ENCODE data around the gene LRRC15.

DNA sequence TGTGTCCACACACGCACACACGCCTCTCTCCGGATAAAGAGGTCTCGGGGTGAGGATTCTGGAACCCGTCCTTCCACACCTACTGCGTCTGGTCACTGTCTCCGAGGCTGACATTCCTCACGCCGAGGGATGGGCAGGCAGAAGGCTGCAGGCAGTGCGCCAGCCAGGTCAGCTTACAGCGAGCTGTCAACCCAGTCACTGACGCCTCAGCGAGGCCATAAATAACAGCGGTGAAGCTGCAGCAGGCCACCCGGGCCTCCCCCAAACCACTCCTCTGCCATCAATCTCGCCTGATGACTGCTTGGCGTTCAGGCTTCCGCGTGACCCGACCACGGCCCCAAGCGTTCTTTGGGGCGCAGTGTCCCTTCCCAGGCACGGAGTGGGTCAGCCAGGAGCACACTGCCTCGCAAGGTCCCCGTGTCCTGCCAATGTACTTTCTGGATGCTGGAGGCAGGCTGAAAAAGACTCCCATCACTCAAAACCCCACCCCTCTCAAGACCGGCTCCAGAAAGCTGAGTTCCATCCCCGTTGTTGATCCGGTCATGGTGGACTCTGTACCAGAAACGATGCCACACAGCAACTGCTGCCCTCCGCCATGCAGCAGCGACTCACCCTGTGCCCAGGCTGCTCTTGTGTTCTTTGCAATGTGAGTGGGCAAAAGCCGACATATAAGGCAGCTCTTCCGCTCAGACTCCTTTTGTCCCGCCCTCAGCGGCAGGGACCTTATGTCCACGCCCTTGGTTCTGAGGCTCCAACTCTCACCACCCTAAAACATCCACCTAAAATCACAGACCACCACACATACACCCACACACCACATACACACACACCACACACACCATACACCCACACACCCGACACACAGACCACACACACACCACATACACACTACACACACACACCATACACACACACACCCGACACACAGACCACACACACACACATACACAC lies 45.5 kb downstream of the LRRC15 start:
- TF ChIP-seq, protein P1, sequence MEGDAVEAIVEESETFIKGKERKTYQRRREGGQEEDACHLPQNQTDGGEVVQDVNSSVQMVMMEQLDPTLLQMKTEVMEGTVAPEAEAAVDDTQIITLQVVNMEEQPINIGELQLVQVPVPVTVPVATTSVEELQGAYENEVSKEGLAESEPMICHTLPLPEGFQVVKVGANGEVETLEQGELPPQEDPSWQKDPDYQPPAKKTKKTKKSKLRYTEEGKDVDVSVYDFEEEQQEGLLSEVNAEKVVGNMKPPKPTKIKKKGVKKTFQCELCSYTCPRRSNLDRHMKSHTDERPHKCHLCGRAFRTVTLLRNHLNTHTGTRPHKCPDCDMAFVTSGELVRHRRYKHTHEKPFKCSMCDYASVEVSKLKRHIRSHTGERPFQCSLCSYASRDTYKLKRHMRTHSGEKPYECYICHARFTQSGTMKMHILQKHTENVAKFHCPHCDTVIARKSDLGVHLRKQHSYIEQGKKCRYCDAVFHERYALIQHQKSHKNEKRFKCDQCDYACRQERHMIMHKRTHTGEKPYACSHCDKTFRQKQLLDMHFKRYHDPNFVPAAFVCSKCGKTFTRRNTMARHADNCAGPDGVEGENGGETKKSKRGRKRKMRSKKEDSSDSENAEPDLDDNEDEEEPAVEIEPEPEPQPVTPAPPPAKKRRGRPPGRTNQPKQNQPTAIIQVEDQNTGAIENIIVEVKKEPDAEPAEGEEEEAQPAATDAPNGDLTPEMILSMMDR (IDR thresholded peaks at IDR 0.05) = no peak
- no peak for TF ChIP-seq POLR2A (IDR thresholded peaks at IDR 0.05)

All from transverse colon (tissue), 3 donors.